IMR-90 (cell line): Measurements from ENCODE around the gene DERL3. TPM values are rescaled to one million over a fixed set of nuclear protein-coding genes. Genes with fewer than 3 reads are reported as not detected.

ENCODE experiments used
- USF2 ChIP-seq: fragments of 150-350 bp; IDR thresholded peaks from 2 replicates; pipeline ENCODE4 v1.6.1; 2017; ENCODE audit warnings: mild to moderate bottlenecking, antibody characterized with exemption, low read length, low read depth
- polyA plus RNA-seq, 3 experiments: library from polyadenylated mRNA; depleted of rRNA; stranded (reverse); fragments of >200 nt; gene quantifications; 2 replicates each; pipeline ENCODE4 v1.2.3, GENCODE V29; 2012; ENCODE audit warnings: low replicate concordance in 1 of 3
- total RNA-seq: library from RNA; depleted of rRNA; stranded (reverse); fragments of >200 nt; gene quantifications from 2 replicates; pipeline ENCODE4 v1.2.3, GENCODE V29; 2012

The DERL3 gene
- total and polyA plus RNA-seq, 2 of the 4 experiments (the other 2 are of a cell fraction), result 0.18 to 0.62 TPM

- no peak for TF ChIP-seq USF2
These were observed 46.8 kb downstream of the DERL3 start (continued) for GRCh38 chr22:23791738-23792645.
